HepG2 (cell line): Measurements from ENCODE around the gene SLC39A2. TPM values are rescaled to one million over a fixed set of nuclear protein-coding genes. Genes with fewer than 3 reads are reported as not detected.
A peak's percentile ranks its signal among the peaks of the same experiment; 100 is the strongest.

Experiments
- ATF1 ChIP-seq: IDR thresholded peaks from 2 replicates; pipeline ENCODE4 v1.6.1; 2016; ENCODE audit warnings: mild to moderate bottlenecking, control low read depth
- ATF7-NPFF ChIP-seq: sonication (generic); formaldehyde crosslinking; IDR thresholded peaks from 2 replicates; pipeline ENCODE4 v1.8.1; 2023; ENCODE audit warnings: mild to moderate bottlenecking, low read depth, missing genetic modification reagents, moderate library complexity
- CC2D1A ChIP-seq: sonication (generic); formaldehyde crosslinking; IDR thresholded peaks from 2 replicates; pipeline ENCODE4 v1.8.1; 2023; ENCODE audit warnings: mild to moderate bottlenecking, missing genetic modification reagents
- CERS6 ChIP-seq: sonication (generic); formaldehyde crosslinking; IDR thresholded peaks from 2 replicates; pipeline ENCODE4 v1.5.0; 2020; ENCODE audit warnings: missing genetic modification reagents
- EP300 ChIP-seq, 3 experiments: sonication (generic) in 1 of 3; formaldehyde crosslinking in 1 of 3; IDR thresholded peaks; 2 replicates each; pipeline versions ENCODE4 v1.5.1 to v1.6.1; 2011 to 2020; ENCODE audit warnings: low read depth in 2 of 3, low read length in 2 of 3, borderline replicate concordance in 1 of 3, improper control_type of control experiment in 1 of 3, mild to moderate bottlenecking in 1 of 3, missing genetic modification reagents in 1 of 3, moderate library complexity in 1 of 3
- GFI1 ChIP-seq: sonication (generic); formaldehyde crosslinking; IDR thresholded peaks from 2 replicates; pipeline ENCODE4 v1.5.0; 2020; ENCODE audit warnings: missing genetic modification reagents, mild to moderate bottlenecking, borderline replicate concordance
- GRHL1 ChIP-seq: sonication (generic); formaldehyde crosslinking; conservative IDR thresholded peaks from 2 replicates; pipeline ENCODE4 v1.8.0; 2022; ENCODE audit warnings: missing genetic modification reagents
- NR2F1 ChIP-seq, 2 experiments: fragments of 450-650 bp in 1 of 2; formaldehyde crosslinking in 1 of 2; IDR thresholded peaks; 2 replicates each; pipeline versions ENCODE4 v1.5.0 to v1.6.1; 2016 to 2020; ENCODE audit warnings: mild to moderate bottlenecking in 1 of 2, missing compliant biosample characterization in 1 of 2, missing genetic modification reagents in 1 of 2, moderate library complexity in 1 of 2
- RFX5 ChIP-seq: IDR thresholded peaks from 2 replicates; pipeline ENCODE4 v1.6.1; 2011; ENCODE audit warnings: low read depth, low read length, improper control_type of control experiment
- RNF2 ChIP-seq: fragments of 450-650 bp; conservative IDR thresholded peaks from 2 replicates; pipeline ENCODE4 v1.6.1; 2016; ENCODE audit warnings: low read depth
- TAF1 ChIP-seq: sonication (generic); formaldehyde crosslinking; IDR thresholded peaks from 2 replicates; pipeline ENCODE4 v1.4.0; 2020; ENCODE audit warnings: missing genetic modification reagents
- TCF12 ChIP-seq, 2 experiments: fragments of 450-650 bp in 1 of 2; sonication (generic) in 1 of 2; formaldehyde crosslinking in 1 of 2; IDR thresholded peaks; 2 replicates each; pipeline versions ENCODE4 v1.6.1 to v1.8.0; 2017 to 2022; ENCODE audit warnings: antibody characterized with exemption in 1 of 2, mild to moderate bottlenecking in 1 of 2, missing genetic modification reagents in 1 of 2, moderate library complexity in 1 of 2
- TMF1 ChIP-seq: sonication (generic); formaldehyde crosslinking; IDR thresholded peaks from 2 replicates; pipeline ENCODE4 v1.8.1; 2022; ENCODE audit warnings: low read depth, missing genetic modification reagents
- TP53 ChIP-seq: sonication (generic); formaldehyde crosslinking; conservative IDR thresholded peaks from 2 replicates; pipeline ENCODE4 v1.4.0; 2020; ENCODE audit warnings: missing genetic modification reagents
- U2AF1 ChIP-seq: fragments of 200-400 bp; formaldehyde crosslinking; optimal IDR thresholded peaks from 2 replicates; pipeline ENCODE3; 2017; ENCODE audit warnings: mild to moderate bottlenecking, low read depth, low read length
- ZBTB26 ChIP-seq: IDR thresholded peaks from 2 replicates; pipeline ENCODE4 v1.6.1; 2016; ENCODE audit warnings: missing compliant biosample characterization, missing genetic modification reagents, borderline replicate concordance
- ZNF501 ChIP-seq: sonication (generic); formaldehyde crosslinking; IDR thresholded peaks from 2 replicates; pipeline ENCODE4 v1.5.1; 2020; ENCODE audit warnings: mild to moderate bottlenecking, moderate library complexity, missing genetic modification reagents
- ZNF512B ChIP-seq: sonication (generic); formaldehyde crosslinking; IDR thresholded peaks from 2 replicates; pipeline ENCODE4 v1.5.1; 2020; ENCODE audit warnings: missing genetic modification reagents, mild to moderate bottlenecking, borderline replicate concordance
- ZNF605 ChIP-seq: sonication (generic); formaldehyde crosslinking; IDR thresholded peaks from 2 replicates; pipeline ENCODE4 v1.8.0; 2022; ENCODE audit warnings: mild to moderate bottlenecking, missing genetic modification reagents
- ZNF788 ChIP-seq: sonication (generic); formaldehyde crosslinking; IDR thresholded peaks from 2 replicates; pipeline ENCODE4 v1.5.0; 2020; ENCODE audit warnings: mild to moderate bottlenecking, missing genetic modification reagents, borderline replicate concordance
- ZNF839 ChIP-seq: sonication (generic); formaldehyde crosslinking; IDR thresholded peaks from 2 replicates; pipeline ENCODE4 v1.4.0; 2020; ENCODE audit warnings: missing genetic modification reagents, mild to moderate bottlenecking, borderline replicate concordance
- polyA plus RNA-seq, 8 experiments: library from polyadenylated mRNA; depleted of rRNA in 3 of 8; stranded (reverse) in 7 of 8; unstranded in 1 of 8; fragments of >200 nt; fragmentation: Illumina TruSeq in 4 of 8; extraction: Trizol in 4 of 8; gene quantifications; 2 replicates each; pipeline versions ENCODE4 v1.2.1 to v1.2.3, GENCODE V29; 2011 to 2016; ENCODE audit warnings: low read depth in 4 of 8, missing spikeins in 1 of 8, mixed read lengths in 1 of 8; ENCODE audit not compliant: insufficient read depth in 1 of 8
- total RNA-seq, 5 experiments: library from RNA; depleted of rRNA; stranded (reverse); fragments of >200 nt; fragmentation: Illumina TruSeq; extraction: Trizol; gene quantifications; 2 replicates each; pipeline ENCODE4 v1.2.3, GENCODE V29; 2016; ENCODE audit warnings: low read depth in 1 of 5
- TF ChIP-seq, protein P1 (sequence below): sonication (generic); formaldehyde crosslinking; IDR thresholded peaks from 2 replicates; pipeline ENCODE4 v1.8.0; 2023; ENCODE audit warnings: mild to moderate bottlenecking, missing genetic modification reagents

Gene SLC39A2
- total and polyA plus RNA-seq, 2 of the 13 experiments (the other 11 are each of a cell fraction or from before 2014, with no cell fraction given), result 0.08 to 0.11 TPM

GRCh38 chr14:20970647-20970982 is 28.5 kb upstream of the SLC39A2 start (continued):
- TF ChIP-seq NR2F1 (CRISPR knock-in tag; IDR thresholded peaks at IDR 0.05) (no peak), EP300 (IDR thresholded peaks at IDR 0.05; ENCODE audit: low read depth in 2 of 2, low read length in 2 of 2) (no peak), EP300 (CRISPR knock-in tag; IDR thresholded peaks at IDR 0.05; ENCODE audit: borderline replicate concordance) (no peak), ATF1 (no peak), ATF7-NPFF (no peak), TCF12 (IDR thresholded peaks at IDR 0.05) (no peak), TCF12 (CRISPR knock-in tag; IDR thresholded peaks at IDR 0.05) (no peak), ZNF512B (CRISPR knock-in tag) (0 out of 2 replicates have a peak, but pooled peaks have one; percentile 17), ZNF605 (no peak), TP53 (CRISPR knock-in tag) (no peak), CC2D1A (CRISPR knock-in tag) (no peak), TAF1 (CRISPR knock-in tag) (no peak), ZNF788 (CRISPR knock-in tag) (no peak), GRHL1 (CRISPR knock-in tag) (no peak), RFX5 (no peak), ZNF839 (CRISPR knock-in tag) (0 out of 2 replicates have a peak, but pooled peaks have one; percentile 29), CERS6 (CRISPR knock-in tag) (no peak), GFI1 (CRISPR knock-in tag) (no peak), ZBTB26 (CRISPR knock-in tag) (no peak), U2AF1 (no peak), ZNF501 (CRISPR knock-in tag) (no peak), RNF2 (0 out of 2 replicates have a peak, but pooled peaks have one; percentile 44), TMF1 (CRISPR knock-in tag) (no peak)
- TF ChIP-seq, protein P1, sequence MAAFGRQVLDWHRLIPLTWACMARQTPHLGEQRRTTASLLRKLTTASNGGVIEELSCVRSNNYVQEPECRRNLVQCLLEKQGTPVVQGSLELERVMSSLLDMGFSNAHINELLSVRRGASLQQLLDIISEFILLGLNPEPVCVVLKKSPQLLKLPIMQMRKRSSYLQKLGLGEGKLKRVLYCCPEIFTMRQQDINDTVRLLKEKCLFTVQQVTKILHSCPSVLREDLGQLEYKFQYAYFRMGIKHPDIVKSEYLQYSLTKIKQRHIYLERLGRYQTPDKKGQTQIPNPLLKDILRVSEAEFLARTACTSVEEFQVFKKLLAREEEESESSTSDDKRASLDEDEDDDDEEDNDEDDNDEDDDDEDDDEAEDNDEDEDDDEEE (CRISPR knock-in tag), result 0 out of 2 replicates have a peak, but pooled peaks have one; percentile 32
